T-helper 1 cell treated with Interleukin-12 subunit alpha and Interleukin-12 subunit beta and Interleukin-4 antibody, amounts not matched to agents 30 ng/mL and 1 ng/mL, for 36 hours (primary cell): Measurements from ENCODE around the gene LOXL3. TPM values are rescaled to one million over a fixed set of nuclear protein-coding genes. Genes with fewer than 3 reads are reported as not detected.
"Not testable (repeated sequence)": the region's sequence is repeated elsewhere in the genome, so short reads cannot be mapped to it uniquely, and the experiment has no call there.

ENCODE experiments used
- intact Hi-C: fragments of 100-400 bp; cut with micrococcal nuclease; formaldehyde crosslinking; loops from one replicate; pipeline ENCODE4 v1.15.1; 2024
- total RNA-seq: library from RNA; stranded (reverse); gene quantifications from 2 replicates; pipeline ENCODE4 v1.2.3, GENCODE V29; 2022

Gene LOXL3
- total RNA-seq, 1 donor from 2014 or later: 0.78 TPM

GRCh38 chr2:74575320-74575719, 21.6 kb upstream of the LOXL3 start:
- intact Hi-C loops: loop anchor here (2.0 kb wide), 1 partner anchor 21 kb away; the partner anchor contains the start of gene DOK1

DNA sequence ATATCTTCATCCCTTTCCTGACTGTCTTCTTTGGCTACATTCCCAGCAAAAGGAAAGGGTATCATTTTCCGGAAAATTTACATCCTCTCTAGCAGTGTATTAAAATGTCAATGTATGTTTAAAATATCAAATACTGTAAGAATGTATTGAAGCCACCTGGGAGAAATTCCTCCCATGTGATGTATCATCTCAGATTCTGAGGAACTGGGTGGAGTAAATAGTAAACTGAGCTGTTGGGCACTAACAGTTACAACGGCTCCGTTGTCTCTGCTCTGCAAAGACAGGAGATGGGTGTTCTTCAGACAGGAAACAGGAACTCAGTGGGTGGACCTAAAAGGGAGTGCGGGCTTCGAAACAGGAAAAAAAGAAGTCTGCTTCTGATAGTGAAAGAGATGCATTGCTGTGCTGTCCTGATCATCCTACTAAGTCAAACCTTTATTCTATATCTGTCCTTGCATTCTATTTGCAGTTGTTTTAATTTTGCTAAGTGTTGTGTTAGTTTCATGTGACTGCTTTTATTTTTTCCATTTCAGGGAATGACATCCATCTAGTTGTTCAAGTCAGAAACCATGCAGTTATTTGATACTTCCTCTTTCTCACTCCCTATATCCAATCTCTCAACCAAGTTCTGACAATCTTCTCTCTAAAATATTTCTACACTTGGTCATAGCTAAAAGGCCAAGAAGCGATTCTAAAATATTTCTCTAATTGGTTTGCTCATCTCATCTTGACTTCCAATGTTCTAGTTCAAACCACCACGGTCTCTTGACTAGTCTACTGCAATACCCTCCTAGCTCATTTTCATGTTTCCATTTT, 20.2 kb upstream of the LOXL3 start:
- intact Hi-C loops: loop anchor here (1.0 to 2.0 kb wide), 3 partner anchors 8 to 19 kb away; partner anchors contain the start of gene DOK1

DNA sequence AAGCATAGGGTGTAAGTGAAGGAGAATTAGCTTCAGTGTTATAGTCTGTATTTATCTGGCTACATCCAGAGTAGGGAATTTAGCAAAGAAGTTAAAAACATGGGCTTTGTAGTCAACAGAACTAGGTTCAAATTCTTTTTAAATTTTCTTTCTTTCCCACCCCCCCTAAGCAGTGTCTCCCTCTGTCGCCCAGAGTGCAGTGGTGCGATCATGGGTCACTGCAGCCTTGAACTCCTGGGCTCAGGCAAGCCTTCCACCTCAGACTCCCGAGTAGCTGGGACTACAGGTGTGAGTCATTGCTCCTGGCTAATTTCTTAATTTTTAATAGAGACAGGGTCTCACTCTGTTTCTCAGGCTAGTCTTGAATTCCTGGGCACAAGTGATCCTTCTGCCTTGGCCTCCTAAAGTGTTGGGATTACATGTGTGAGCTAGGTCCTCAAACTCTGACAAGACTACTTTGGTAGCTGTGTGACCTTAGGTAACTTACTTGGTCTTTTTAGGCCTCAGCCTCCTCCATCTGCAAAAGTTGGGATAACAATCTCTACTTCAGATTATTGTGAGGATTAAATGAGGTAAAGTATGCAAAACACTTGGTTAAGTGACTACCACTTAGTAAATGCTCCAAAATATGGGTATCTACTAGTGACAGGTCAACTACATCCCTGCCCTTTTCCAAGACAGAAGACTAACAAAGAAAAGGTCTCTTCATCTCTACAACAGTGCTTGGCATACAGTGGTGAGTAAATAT, 18.6 kb upstream of the LOXL3 start:
- intact Hi-C loops: no loop called here

DNA sequence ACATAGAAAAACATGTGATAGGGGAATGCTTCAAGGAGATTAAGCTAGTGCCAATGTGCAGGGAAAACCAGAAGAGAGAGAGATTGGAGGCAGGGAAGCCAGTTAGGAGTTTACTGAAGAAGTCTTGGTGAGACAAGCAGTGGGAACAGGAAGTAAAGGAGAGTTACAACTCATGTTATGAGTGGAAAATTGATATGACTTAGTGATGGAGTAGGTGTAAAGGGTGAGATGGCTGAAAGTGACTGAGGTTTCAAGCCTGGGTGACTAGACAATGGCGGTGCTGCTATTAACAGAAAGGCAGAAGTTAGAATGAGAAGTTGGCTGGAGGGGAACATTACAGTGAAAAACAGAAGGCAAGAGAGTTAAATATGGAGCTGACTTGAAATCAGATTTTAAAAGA, 17.3 kb upstream of the LOXL3 start:
- intact Hi-C loops: loop anchor here (2.0 kb wide), 1 partner anchor 14 kb away; no protein-coding TSS in a partner anchor

DNA sequence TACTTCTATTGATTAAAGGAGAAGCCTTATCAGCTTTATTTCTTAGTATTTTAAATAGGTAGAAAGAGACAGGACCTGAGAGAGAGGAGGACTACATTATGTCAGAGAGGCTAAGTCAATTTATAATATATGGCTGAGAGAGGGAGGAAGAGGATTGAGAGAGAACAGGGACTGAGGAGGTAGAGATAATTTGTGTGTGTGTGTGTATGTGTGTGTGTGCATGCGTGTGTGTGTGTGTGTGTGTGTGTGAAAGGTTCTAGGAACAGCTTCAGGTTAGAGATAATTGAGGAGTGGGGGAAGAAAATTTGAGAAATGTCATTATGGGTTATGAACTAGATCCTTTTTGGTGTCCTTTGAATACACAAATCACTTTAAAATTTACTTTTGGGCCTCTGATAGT, 15.9 kb upstream of the LOXL3 start:
- intact Hi-C loops: loop anchor here (2.0 kb wide), 1 partner anchor 15 kb away; no protein-coding TSS in a partner anchor

DNA sequence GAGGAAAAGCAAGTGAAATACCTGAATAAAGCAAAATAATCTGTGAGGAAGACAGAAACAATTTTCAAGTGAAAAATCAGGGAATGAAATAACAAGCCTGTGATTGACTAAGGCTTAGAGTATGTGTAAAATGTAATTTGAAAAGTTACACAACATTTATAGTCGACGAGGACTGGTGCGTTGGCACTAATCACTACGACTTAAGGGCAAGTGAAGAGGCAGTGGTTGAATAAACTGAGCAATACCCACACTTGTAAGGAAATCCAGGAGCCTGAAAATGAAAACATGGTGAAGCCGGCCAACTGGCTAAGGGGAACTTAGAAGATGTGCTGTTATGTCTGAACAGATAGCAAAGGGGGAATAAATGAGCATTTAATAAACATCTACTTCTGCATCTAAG, 14.1 kb upstream of the LOXL3 start:
- intact Hi-C loops: loop anchor here (1.0 kb wide), 1 partner anchor 9 kb away; no protein-coding TSS in a partner anchor

DNA sequence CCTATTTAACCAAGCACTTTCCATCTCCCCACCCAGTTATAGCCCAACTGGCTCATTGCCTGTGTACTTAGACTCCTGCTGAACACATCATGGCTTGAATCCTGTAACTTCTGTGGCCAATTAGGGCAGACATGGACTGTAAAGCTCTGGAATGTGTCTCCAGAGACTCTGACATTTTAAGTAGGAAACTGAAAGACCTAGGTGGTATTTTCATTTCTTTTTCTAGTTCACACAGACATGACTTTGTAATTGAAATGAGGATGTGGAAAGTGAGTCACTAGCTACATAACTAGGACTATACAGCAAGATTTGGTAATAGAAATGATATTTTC, 13.0 kb upstream of the LOXL3 start:
- intact Hi-C loops: loop anchor here (1.0 kb wide), 1 partner anchor 8 kb away; no protein-coding TSS in a partner anchor

- intact Hi-C loops: loop anchor here (1.0 kb wide), 1 partner anchor 8 kb away; no protein-coding TSS in a partner anchor
Measured at GRCh38 chr2:74566076-74566753, 12.5 kb upstream of the LOXL3 start.

DNA sequence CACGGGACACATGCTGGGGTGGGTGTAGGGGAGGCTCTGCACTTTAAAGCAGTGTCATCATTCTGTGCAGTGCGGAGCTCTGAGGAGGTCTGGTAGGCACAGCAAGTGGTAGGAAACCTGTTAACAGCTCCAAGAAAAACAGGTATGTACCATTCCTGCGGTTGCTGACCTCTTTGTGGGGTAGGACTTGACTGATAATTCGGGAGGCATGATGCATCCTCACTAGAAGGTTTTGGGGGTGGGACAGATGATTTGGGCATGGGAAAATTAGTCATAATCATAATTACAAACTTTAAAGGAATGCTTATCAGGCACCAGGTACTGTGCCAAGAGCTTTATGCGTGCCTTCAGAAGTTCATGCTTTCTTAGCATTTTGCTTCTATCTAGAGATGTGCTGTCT, 10.5 kb upstream of the LOXL3 start:
- intact Hi-C loops: no loop called here

DNA sequence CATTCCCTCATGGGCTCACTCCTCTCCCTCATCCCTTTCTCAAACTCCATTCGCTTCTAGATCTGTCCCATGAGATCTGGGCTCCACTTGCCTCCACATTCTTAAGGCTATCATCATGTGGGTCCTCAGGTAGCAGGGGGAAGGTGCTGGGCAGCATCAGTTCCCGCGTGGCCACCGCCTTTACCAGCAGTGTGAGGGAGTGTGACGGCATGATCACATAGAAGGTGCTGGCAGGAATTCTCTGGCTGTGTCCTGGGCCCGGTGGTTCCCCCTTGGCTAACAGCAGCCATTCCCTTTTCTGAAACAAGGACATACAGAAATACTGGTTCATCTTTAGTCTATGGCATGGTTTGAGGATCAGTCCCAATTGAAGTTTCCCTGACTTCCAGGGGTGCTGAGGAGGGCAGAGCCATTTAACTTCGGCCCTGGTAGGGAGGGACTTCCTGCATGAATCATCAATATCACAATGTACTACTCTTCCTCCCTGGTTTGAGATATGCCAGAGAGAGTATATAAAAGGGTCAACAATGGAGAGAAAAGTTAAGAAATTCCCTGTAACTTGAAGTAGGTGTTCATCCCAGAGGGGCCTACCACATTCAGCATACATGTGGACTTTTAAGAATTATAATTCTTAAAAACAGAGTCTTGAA, 8.5 kb upstream of the LOXL3 start:
- intact Hi-C loops: no loop called here

DNA sequence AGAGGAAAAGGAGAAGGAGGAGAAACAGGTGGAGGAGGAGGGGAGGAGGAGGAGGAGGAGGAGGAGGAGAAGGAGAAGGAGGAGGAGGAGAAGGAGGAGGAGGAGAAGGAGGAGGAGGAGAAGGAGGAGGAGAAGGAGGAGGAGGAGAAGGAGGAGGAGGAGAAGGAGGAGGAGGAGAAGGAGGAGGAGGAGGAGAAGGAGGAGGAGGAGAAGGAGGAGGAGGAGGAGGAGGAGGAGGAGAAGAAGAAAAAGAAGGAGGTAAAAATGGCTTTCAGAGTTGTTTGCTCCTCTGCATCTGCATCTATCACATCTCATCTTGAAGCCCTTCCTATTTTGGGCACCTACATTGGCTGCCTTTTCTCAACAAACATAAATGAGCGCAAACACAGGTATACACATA, 7.3 kb upstream of the LOXL3 start:
- intact Hi-C loops: not testable (repeated sequence)

GRCh38 chr2:74560591-74560990, 6.8 kb upstream of the LOXL3 start:
- intact Hi-C loops: no loop called here

- intact Hi-C loops: loop anchor here (1.0 kb wide), 1 partner anchor 8 kb away; no protein-coding TSS in a partner anchor
Measured at GRCh38 chr2:74559912-74560311, 6.2 kb upstream of the LOXL3 start.

GRCh38 chr2:74558284-74559230, 4.8 kb upstream of the LOXL3 start:
- intact Hi-C loops: loop anchor here (1.0 kb wide), 1 partner anchor 10 kb away; no protein-coding TSS in a partner anchor

- intact Hi-C loops: no loop called here
Measured at GRCh38 chr2:74556831-74557370, 3.2 kb upstream of the LOXL3 start.

DNA sequence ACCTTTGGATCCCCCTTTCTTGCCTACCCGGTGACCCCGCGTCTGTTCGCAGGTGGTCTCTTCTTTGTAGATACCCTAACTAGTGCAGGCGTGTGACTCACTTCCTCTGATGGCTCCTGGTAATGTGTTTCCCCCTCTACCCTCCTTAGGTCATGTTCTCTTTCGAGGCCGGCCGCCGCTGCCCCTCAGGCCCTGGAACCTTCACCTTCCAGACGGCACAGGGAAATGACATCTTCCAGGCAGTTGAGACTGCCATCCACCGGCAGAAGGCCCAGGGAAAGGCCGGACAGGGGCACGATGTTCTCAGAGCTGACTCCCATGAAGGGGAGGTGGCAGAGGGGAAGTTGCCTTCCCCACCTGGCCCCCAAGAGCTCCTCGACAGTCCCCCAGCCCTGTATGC, 2.4 kb upstream of the LOXL3 start:
- intact Hi-C loops: no loop called here

- intact Hi-C loops: loop anchor here (2.0 kb wide), 2 partner anchors 19 to 403 kb away; partner anchors contain the start of gene POLE4
Measured at GRCh38 chr2:74555610-74556103, 1.9 kb upstream of the LOXL3 start.

DNA sequence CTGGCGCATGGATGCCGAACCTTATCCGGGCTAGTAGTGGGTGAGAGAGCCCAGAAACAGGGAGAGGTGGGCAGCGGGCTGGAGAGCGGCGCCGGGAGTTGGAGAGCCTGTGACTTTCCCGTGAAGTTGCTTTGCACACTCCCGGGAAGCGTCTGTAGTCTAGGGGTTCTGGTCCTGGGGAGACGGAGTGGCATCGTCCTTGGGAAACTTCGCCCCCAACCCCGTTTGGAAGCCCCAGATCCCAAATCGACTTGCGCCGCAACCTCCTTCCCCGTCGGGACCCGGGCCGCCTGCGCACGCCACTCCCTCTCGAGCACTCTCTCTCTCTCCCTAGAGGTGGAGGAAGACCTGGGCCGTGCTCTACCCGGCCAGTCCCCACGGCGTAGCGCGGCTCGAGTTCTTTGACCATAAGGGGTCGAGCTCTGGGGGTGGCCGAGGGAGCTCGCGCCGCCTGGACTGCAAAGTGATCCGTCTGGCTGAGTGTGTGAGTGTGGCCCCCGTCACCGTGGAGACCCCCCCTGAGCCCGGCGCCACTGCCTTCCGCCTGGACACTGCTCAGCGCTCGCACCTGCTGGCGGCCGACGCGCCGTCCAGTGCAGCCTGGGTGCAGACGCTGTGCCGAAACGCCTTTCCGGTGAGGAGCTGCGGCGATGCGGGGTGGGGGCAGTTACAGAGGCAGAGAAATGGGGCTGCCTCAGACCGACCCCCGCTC, 1.2 kb upstream of the LOXL3 start:
- intact Hi-C loops: loop anchor here (1.0 to 5.0 kb wide), 14 partner anchors 20 to 1322 kb away; partner anchors contain the start of genes AUP1, C2orf81, DGUOK and HTRA2
